ENCODE measurements around the gene SLC22A16. TPM values are rescaled to one million over a fixed set of nuclear protein-coding genes. Genes with fewer than 3 reads are reported as not detected.

The SLC22A16 gene
- total and polyA plus RNA-seq, 4 donors = 0.37 to 3.2 (median 0.99) TPM

GRCh38 chr6:110389689-110390382, 86.6 kb downstream of the SLC22A16 start:
- no peak overlapping the region for H3K27ac ChIP-seq (ENCODE audit: low read depth in 1 of 2, low read length in 1 of 2)
- no peak overlapping the region for H3K9ac ChIP-seq (ENCODE audit: insufficient read depth in 1 of 2, low read length in 2 of 2)
- 33 to 56% methylated on average over 4 of the region's 4 CpGs for WGBS, 2 donors
- ATAC-seq (ENCODE audit: insufficient read depth, low FRiP score) = no peak
- no peak for TF ChIP-seq CTCF (IDR thresholded peaks at IDR 0.05; ENCODE audit: control extremely low read depth, extremely low read depth)
- no peak overlapping the region for H3K4me3 ChIP-seq
- H3K36me3 ChIP-seq (ENCODE audit: control insufficient read depth in 4 of 4, insufficient read depth in 4 of 4, low read length in 4 of 4) = no peaks in the 10 kb centered on the region
- H3K9me3 ChIP-seq (ENCODE audit: control insufficient read depth in 4 of 4, insufficient read depth in 3 of 4, low read length in 3 of 4) = no peaks in the 10 kb centered on the region
- DNase-seq = peak in 1 of 3 donors; percentile 15
- peaks cover 0 to 1% (median 0%) of the 10 kb centered on the region in 5 donors for H3K4me1 ChIP-seq (ENCODE audit: control insufficient read depth in 5 of 5, insufficient read depth in 5 of 5, low read length in 5 of 5)
- H3K27me3 ChIP-seq (ENCODE audit: control insufficient read depth in 3 of 3, insufficient read depth in 3 of 3, low read length in 2 of 3) = no peaks in the 10 kb centered on the region

GRCh38 chr6:110387986-110388385, 88.4 kb downstream of the SLC22A16 start:
- 75 to 87% methylated on average over 2 of the region's 2 CpGs for WGBS, 2 donors
- Histone ChIP-seq H3K27me3 (ENCODE audit: control insufficient read depth in 3 of 3, insufficient read depth in 3 of 3, low read length in 2 of 3) (no peaks in the 10 kb centered on the region), H3K4me3 (no peak overlapping the region), H3K4me1 (ENCODE audit: control insufficient read depth in 5 of 5, insufficient read depth in 5 of 5, low read length in 5 of 5) (peaks cover 0 to 1% (median 0%) of the 10 kb centered on the region in 5 donors), H3K36me3 (ENCODE audit: control insufficient read depth in 4 of 4, insufficient read depth in 4 of 4, low read length in 4 of 4) (no peaks in the 10 kb centered on the region), H3K27ac (ENCODE audit: low read depth in 1 of 2, low read length in 1 of 2) (no peak overlapping the region), H3K9me3 (ENCODE audit: control insufficient read depth in 4 of 4, insufficient read depth in 3 of 4, low read length in 3 of 4) (no peaks in the 10 kb centered on the region), H3K9ac (ENCODE audit: insufficient read depth in 1 of 2, low read length in 2 of 2) (no peak overlapping the region)
- no peak for TF ChIP-seq CTCF (IDR thresholded peaks at IDR 0.05; ENCODE audit: control extremely low read depth, extremely low read depth)
- no peak for ATAC-seq (ENCODE audit: insufficient read depth, low FRiP score)
- no peak for DNase-seq

- Histone ChIP-seq H3K9me3 (ENCODE audit: control insufficient read depth in 4 of 4, insufficient read depth in 3 of 4, low read length in 3 of 4) (no peaks in the 10 kb centered on the region), H3K9ac (ENCODE audit: insufficient read depth in 1 of 2, low read length in 2 of 2) (no peak overlapping the region), H3K4me3 (no peak overlapping the region), H3K36me3 (ENCODE audit: control insufficient read depth in 4 of 4, insufficient read depth in 4 of 4, low read length in 4 of 4) (no peaks in the 10 kb centered on the region), H3K27me3 (ENCODE audit: control insufficient read depth in 3 of 3, insufficient read depth in 3 of 3, low read length in 2 of 3) (no peaks in the 10 kb centered on the region), H3K27ac (ENCODE audit: low read depth in 1 of 2, low read length in 1 of 2) (no peak overlapping the region), H3K4me1 (ENCODE audit: control insufficient read depth in 5 of 5, insufficient read depth in 5 of 5, low read length in 5 of 5) (peaks cover 0 to 1% (median 0%) of the 10 kb centered on the region in 5 donors)
- no peak for TF ChIP-seq CTCF (IDR thresholded peaks at IDR 0.05; ENCODE audit: control extremely low read depth, extremely low read depth)
- DNase-seq = no peak
- no peak for ATAC-seq (ENCODE audit: insufficient read depth, low FRiP score)
- 92 to 100% methylated on average over 1 of the region's 1 CpG for WGBS, 2 donors
Measured at GRCh38 chr6:110385458-110385863, 91.0 kb downstream of the SLC22A16 start.

GRCh38 chr6:110378552-110378951, 97.9 kb downstream of the SLC22A16 start:
- 83 to 97% methylated on average over 9 of the region's 9 CpGs for WGBS, 2 donors
- no peak overlapping the region for H3K4me3 ChIP-seq

More at GRCh38 chr6:110378552-110378951, 97.9 kb downstream of the SLC22A16 start:
- no peaks in the 10 kb centered on the region for H3K4me1 ChIP-seq (ENCODE audit: control insufficient read depth in 5 of 5, insufficient read depth in 5 of 5, low read length in 5 of 5)
- no peaks in the 10 kb centered on the region for H3K27me3 ChIP-seq (ENCODE audit: control insufficient read depth in 3 of 3, insufficient read depth in 3 of 3, low read length in 2 of 3)
- no peaks in the 10 kb centered on the region for H3K36me3 ChIP-seq (ENCODE audit: control insufficient read depth in 4 of 4, insufficient read depth in 4 of 4, low read length in 4 of 4)
- no peak overlapping the region for H3K27ac ChIP-seq (ENCODE audit: low read depth in 1 of 2, low read length in 1 of 2)
- no peak for TF ChIP-seq CTCF (IDR thresholded peaks at IDR 0.05; ENCODE audit: control extremely low read depth, extremely low read depth)
- no peak for DNase-seq
- H3K9ac ChIP-seq (ENCODE audit: insufficient read depth in 1 of 2, low read length in 2 of 2) = no peak overlapping the region
- ATAC-seq (ENCODE audit: insufficient read depth, low FRiP score) = no peak
- no peaks in the 10 kb centered on the region for H3K9me3 ChIP-seq (ENCODE audit: control insufficient read depth in 4 of 4, insufficient read depth in 3 of 4, low read length in 3 of 4)

All from lung (tissue), 12 donors.